Midbrain (tissue), 1 donor: ENCODE measurements around the gene FEM1B.
"Not testable (repeated sequence)": the region's sequence is repeated elsewhere in the genome, so short reads cannot be mapped to it uniquely, and the experiment has no call there.

Experiments
- DNase-seq: peaks from one replicate; lab custom pipeline; 2025; lab: John Stamatoyannopoulos, UW

The FEM1B gene

GRCh38 chr15:68277603-68278344 lies at the start of gene FEM1B:
FEM1B (plus strand) TSS chr15:68277745; CDS start chr15:68278418, 673 bp downstream.
- peak; percentile 94 for DNase-seq

- DNase-seq = no peak
Measured at GRCh38 chr15:68228143-68228970, 49.2 kb upstream of the FEM1B start.

GRCh38 chr15:68228971-68229385 lies 48.6 kb upstream of the FEM1B start:
- DNase-seq = no peak

- DNase-seq = peak; percentile 87
Measured at GRCh38 chr15:68229386-68230156, 48.0 kb upstream of the FEM1B start, which contains the start of gene CLN6. CLN6 (minus strand) TSS chr15:68229728; CDS start chr15:68229584, 144 bp downstream.

- no peak for DNase-seq
Measured at GRCh38 chr15:68230157-68231100, 47.1 kb upstream of the FEM1B start.

GRCh38 chr15:68231102-68231818 lies 46.3 kb upstream of the FEM1B start:
- DNase-seq = no peak

GRCh38 chr15:68232449-68232848 lies 45.1 kb upstream of the FEM1B start:
- no peak for DNase-seq

GRCh38 chr15:68232937-68233336 lies 44.6 kb upstream of the FEM1B start:
- no peak for DNase-seq

- no peak for DNase-seq
Measured at GRCh38 chr15:68234060-68234459, 43.5 kb upstream of the FEM1B start.

GRCh38 chr15:68234520-68234919 lies 43.0 kb upstream of the FEM1B start:
- DNase-seq = not testable (repeated sequence)

GRCh38 chr15:68235022-68235421 lies 42.5 kb upstream of the FEM1B start:
- no peak for DNase-seq

- no peak for DNase-seq
Measured at GRCh38 chr15:68239025-68239424, 38.5 kb upstream of the FEM1B start.

GRCh38 chr15:68241088-68241935 lies 36.2 kb upstream of the FEM1B start:
- DNase-seq = no peak

GRCh38 chr15:68244235-68244634 lies 33.3 kb upstream of the FEM1B start:
- no peak for DNase-seq

GRCh38 chr15:68249058-68249713 lies 28.4 kb upstream of the FEM1B start:
- DNase-seq = no peak

- DNase-seq = peak; percentile 74
Measured at GRCh38 chr15:68252925-68253534, 24.5 kb upstream of the FEM1B start.

- DNase-seq = peak; percentile 94
Measured at GRCh38 chr15:68256675-68257450, 20.7 kb upstream of the FEM1B start.

GRCh38 chr15:68258692-68259091 lies 18.9 kb upstream of the FEM1B start:
- no peak for DNase-seq
